C4-2B (cell line): ENCODE results near the gene C3.

ENCODE experiments used
- CTCF ChIP-seq: fragments of 450-650 bp; conservative IDR thresholded peaks from 2 replicates; pipeline ENCODE4 v1.5.1; 2017; ENCODE audit warnings: mild to moderate bottlenecking
- ZFX ChIP-seq: fragments of 450-650 bp; IDR thresholded peaks from 2 replicates; pipeline ENCODE4 v1.6.1; 2017

GRCh38 chr19:6668691-6669090, 51.8 kb downstream of the C3 start:
- no peak for TF ChIP-seq CTCF
- TF ChIP-seq ZFX = no peak
